Measurements from ENCODE around the gene CHMP2A. TPM values are rescaled to one million over a fixed set of nuclear protein-coding genes. Genes with fewer than 3 reads are reported as not detected.

CHMP2A gene
- total and polyA plus RNA-seq, 2 donors (not counting 1 experiment from before 2014, with no cell fraction given): 62.5 to 97.5 TPM

DNA sequence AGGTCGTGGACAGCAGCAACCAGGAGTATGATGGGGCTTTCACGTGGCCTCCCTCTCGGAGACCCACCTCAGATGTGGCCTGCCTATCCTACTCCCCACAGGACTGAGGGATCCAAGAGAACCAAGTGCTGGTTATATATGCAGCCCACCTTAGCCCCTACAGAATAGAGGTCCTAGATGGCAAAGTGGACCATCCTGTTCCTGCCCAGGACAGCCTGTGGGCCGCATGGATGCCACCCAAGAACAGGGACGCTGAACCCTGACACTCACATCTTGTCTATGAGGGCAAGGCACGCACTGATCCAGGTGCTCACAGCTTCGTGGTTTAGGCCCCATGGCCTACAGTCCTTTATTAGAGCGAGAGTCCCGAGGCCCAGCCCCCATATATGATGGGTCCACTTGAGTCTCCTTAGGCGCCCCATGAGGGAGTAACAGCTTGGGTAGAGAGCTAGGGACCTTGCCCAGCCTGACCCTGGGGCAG is 41.7 kb downstream of the CHMP2A start:
- H3K4me3 ChIP-seq (ENCODE audit: control extremely low read depth in 1 of 5, extremely low read depth in 1 of 5, insufficient read depth in 1 of 5, low read depth in 2 of 5, low read length in 4 of 5): no peak overlapping the region
- H3K9me3 Mint-ChIP-seq (ENCODE audit: insufficient read depth): no peaks in the 10 kb centered on the region
- no peak for TF ChIP-seq EZH2 (IDR thresholded peaks at IDR 0.05; ENCODE audit: borderline replicate concordance, insufficient read depth, low read depth, low read length, poor library complexity, severe bottlenecking)
- TF ChIP-seq, protein P1, sequence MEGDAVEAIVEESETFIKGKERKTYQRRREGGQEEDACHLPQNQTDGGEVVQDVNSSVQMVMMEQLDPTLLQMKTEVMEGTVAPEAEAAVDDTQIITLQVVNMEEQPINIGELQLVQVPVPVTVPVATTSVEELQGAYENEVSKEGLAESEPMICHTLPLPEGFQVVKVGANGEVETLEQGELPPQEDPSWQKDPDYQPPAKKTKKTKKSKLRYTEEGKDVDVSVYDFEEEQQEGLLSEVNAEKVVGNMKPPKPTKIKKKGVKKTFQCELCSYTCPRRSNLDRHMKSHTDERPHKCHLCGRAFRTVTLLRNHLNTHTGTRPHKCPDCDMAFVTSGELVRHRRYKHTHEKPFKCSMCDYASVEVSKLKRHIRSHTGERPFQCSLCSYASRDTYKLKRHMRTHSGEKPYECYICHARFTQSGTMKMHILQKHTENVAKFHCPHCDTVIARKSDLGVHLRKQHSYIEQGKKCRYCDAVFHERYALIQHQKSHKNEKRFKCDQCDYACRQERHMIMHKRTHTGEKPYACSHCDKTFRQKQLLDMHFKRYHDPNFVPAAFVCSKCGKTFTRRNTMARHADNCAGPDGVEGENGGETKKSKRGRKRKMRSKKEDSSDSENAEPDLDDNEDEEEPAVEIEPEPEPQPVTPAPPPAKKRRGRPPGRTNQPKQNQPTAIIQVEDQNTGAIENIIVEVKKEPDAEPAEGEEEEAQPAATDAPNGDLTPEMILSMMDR (IDR thresholded peaks at IDR 0.05): no peak
- ChIA-PET CTCF (interaction anchor here (1.0 to 1.6 kb wide), 2 partner anchors 63 to 67 kb away, joined by 7 to 11 read pairs; no protein-coding TSS in a partner anchor), POLR2A (interaction anchor here (0.7 to 1.0 kb wide), 3 partner anchors 12 to 165 kb away, joined by 3 to 4 read pairs (median 3); no protein-coding TSS in a partner anchor)
- ATAC-seq (ENCODE audit: low read depth): no peak
- H3K4me2 ChIP-seq (replicated peaks; ENCODE audit: low read depth, low read length, poor library complexity, severe bottlenecking): peak overlapping the region; percentile 77
- H3K4me3 Mint-ChIP-seq: no peak overlapping the region
- H4K20me1 ChIP-seq (ENCODE audit: control insufficient read depth, insufficient read depth, low read length, poor library complexity, severe bottlenecking): peaks cover 54% of the 10 kb centered on the region
- no peak for DNase-seq
- peak overlapping the region in 1 of 2 donors; percentile 36 for H3K27ac ChIP-seq (ENCODE audit: low read length in 2 of 2)
- H3K27me3 ChIP-seq (replicated peaks in 1 of 4; ENCODE audit: control extremely low read depth in 1 of 4, control insufficient read depth in 3 of 4, insufficient read depth in 4 of 4, low read length in 3 of 4): no peaks in the 10 kb centered on the region
- H3K27ac Mint-ChIP-seq: no peak overlapping the region
- H3K79me2 ChIP-seq (ENCODE audit: control insufficient read depth, insufficient read depth, low read length): peaks cover 42% of the 10 kb centered on the region
- peaks cover 13 to 22% of the 10 kb centered on the region in 2 donors for H3K4me1 ChIP-seq (ENCODE audit: control insufficient read depth in 2 of 2, insufficient read depth in 2 of 2, low read length in 2 of 2)
- H3K27me3 Mint-ChIP-seq: no peaks in the 10 kb centered on the region
- peaks cover 0 to 5% (median 0%) of the 10 kb centered on the region in 3 donors for H3K9me3 ChIP-seq (ENCODE audit: control extremely low read depth in 1 of 3, control insufficient read depth in 2 of 3, insufficient read depth in 1 of 3, low read length in 2 of 3)
- peaks cover 0 to 12% of the 10 kb centered on the region in 2 experiments for H3K36me3 ChIP-seq (replicated peaks in 1 of 2; ENCODE audit: control extremely low read depth in 1 of 2, control insufficient read depth in 1 of 2, extremely low read depth in 1 of 2, insufficient read depth in 2 of 2, low read length in 1 of 2)
- 92% methylated on average over 6 of the region's 10 CpGs for WGBS (ENCODE audit: insufficient coverage)
- H3K9ac ChIP-seq (ENCODE audit: low read length): no peak overlapping the region
- intact Hi-C loops (cut with micrococcal nuclease): no loop called here
- H2AFZ ChIP-seq (ENCODE audit: insufficient read depth, low read depth, low read length, poor library complexity, severe bottlenecking): peak overlapping the region; percentile 55
- peaks cover 27% of the 10 kb centered on the region for H3K4me1 Mint-ChIP-seq

Measured in B cell (primary cell).